ENCODE measurements around the gene SPATA13.

- TF ChIP-seq POLR2A (IDR thresholded peaks at IDR 0.05; ENCODE audit: low read length), result no peak
- TF ChIP-seq GATA1 (IDR thresholded peaks at IDR 0.05; ENCODE audit: low read depth, low read length), result no peak
These were observed 59.7 kb downstream of the SPATA13 start for GRCh38 chr13:24220086-24220703.

Measured in erythroblast (primary cell).